Right lobe of liver (tissue), 4 donors: ENCODE data around the gene GMIP.

Source experiments
- POLR2A ChIP-seq: fragments of 450-650 bp; IDR thresholded peaks from one replicate; pipeline ENCODE4 v1.6.1; 2017; ENCODE audit warnings: antibody characterized with exemption, mild to moderate bottlenecking
- TF ChIP-seq, protein P1 (sequence below), 4 donors: fragments of 200-600 bp in 3 of 4; fragments of 450-650 bp in 1 of 4; IDR thresholded peaks; one replicate each; pipeline versions ENCODE4 v1.5.1 to v1.8.0; 2016 to 2022; ENCODE audit warnings: antibody characterized with exemption in 4 of 4, mild to moderate bottlenecking in 2 of 4
- donor health status: DM: no; HTN: no; CAD: no.
- donor health status: DM: no; HTN: no; CAD: no.
- donor health status: DM: no; HTN: yes; CAD: no.

DNA sequence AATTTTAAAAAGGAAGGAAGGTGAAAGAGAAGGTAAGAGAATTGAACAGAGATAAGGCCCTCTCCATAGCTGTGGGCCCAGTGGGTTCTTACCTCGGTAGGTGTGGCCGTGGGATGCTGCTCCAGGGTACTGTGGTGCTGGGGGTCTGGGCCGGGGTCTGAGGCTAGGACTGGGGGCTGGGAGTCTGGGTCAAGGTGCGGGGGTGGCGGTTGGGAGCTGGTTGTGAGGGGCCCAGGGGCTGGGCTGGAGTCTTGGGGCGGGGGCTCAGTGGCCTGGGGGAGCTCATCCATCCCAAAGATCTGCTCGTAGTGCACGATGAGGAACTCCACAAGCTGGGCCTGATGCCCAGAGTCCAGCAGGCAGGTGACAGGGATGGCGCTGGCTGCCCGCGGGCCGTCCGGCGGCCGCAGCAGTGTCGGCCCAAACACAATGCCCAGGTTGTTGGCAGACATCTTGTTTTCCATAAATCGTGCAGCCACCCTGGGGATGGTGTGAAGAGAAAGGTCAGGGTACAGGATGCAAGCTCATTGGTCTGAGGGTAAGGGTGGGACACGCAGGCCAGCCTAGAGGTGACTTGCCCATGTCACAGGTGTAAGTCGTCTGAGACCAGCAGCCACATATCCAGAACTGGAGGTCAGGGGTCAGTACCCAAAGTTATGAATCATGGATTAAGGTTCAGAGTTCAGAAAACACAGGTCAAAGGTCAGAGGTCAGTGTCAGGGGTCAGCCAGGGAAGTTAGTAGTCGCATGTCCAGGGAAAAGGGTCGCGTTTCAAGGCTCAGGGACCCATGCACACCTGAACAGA lies 9.5 kb downstream of the GMIP start:
- TF ChIP-seq, protein P1, sequence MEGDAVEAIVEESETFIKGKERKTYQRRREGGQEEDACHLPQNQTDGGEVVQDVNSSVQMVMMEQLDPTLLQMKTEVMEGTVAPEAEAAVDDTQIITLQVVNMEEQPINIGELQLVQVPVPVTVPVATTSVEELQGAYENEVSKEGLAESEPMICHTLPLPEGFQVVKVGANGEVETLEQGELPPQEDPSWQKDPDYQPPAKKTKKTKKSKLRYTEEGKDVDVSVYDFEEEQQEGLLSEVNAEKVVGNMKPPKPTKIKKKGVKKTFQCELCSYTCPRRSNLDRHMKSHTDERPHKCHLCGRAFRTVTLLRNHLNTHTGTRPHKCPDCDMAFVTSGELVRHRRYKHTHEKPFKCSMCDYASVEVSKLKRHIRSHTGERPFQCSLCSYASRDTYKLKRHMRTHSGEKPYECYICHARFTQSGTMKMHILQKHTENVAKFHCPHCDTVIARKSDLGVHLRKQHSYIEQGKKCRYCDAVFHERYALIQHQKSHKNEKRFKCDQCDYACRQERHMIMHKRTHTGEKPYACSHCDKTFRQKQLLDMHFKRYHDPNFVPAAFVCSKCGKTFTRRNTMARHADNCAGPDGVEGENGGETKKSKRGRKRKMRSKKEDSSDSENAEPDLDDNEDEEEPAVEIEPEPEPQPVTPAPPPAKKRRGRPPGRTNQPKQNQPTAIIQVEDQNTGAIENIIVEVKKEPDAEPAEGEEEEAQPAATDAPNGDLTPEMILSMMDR (IDR thresholded peaks at IDR 0.05): no peak
- TF ChIP-seq POLR2A: no peak
